GM23248 (cell line): ENCODE data around the gene USP48.

ENCODE experiments used
- EZH2 ChIP-seq: fragments of 200-600 bp; sonication (generic); IDR thresholded peaks from 2 replicates; pipeline ENCODE4 v1.6.1; 2018; ENCODE audit warnings: antibody characterized with exemption, mild to moderate bottlenecking; ENCODE audit not compliant: insufficient read depth, poor library complexity, severe bottlenecking
- EZH2phosphoT487 ChIP-seq: fragments of 200-600 bp; sonication (generic); IDR thresholded peaks from 2 replicates; pipeline ENCODE4 v1.6.1; 2018; ENCODE audit warnings: antibody characterized with exemption, moderate library complexity, mild to moderate bottlenecking, low read depth; ENCODE audit not compliant: insufficient read depth

GRCh38 chr1:21829294-21829693 is 46.3 kb upstream of the USP48 start:
- TF ChIP-seq EZH2 (no peak), EZH2phosphoT487 (no peak)
